ENCODE data around the gene SUGCT. TPM values are rescaled to one million over a fixed set of nuclear protein-coding genes. Genes with fewer than 3 reads are reported as not detected.

The SUGCT gene
- total and polyA plus RNA-seq, 12 donors, result 8.4 to 96.4 (median 25.5) TPM

DNA sequence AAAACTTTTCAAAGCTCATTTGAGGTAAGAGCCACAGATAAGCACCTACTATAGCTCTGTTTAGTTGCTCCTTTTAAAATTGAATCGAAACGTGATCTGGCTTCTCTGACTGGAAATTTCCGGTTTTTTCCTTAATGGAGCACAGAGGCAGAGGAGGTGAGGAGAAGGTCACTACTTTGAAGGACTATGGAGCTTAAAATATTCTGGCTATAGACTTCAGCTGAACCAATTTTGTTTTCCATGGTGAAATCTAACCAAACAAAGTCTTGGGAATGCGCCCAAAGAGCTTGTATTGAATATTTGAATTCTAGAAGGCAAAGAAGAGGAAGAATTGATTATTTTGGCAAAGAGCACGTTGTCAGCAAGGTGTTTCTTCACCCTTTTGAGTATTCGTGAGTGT is 711.1 kb downstream of the SUGCT start:
- H3K4me3 ChIP-seq, result no peak overlapping the region
- no peak overlapping the region for H3K27ac ChIP-seq
- H3K27me3 ChIP-seq, result no peaks in the 10 kb centered on the region
- H3K36me3 ChIP-seq (replicated peaks in 1 of 2), result no peaks in the 10 kb centered on the region
- DNase-seq, result no peak
- peaks cover 0 to 4% (median 0%) of the 10 kb centered on the region in 3 donors for H3K9me3 ChIP-seq (replicated peaks in 1 of 3)
- intact Hi-C loops (cut with DNase I), result no loop called here
- no peak for TF ChIP-seq POLR2A (IDR thresholded peaks at IDR 0.05)
- TF ChIP-seq, protein P1, sequence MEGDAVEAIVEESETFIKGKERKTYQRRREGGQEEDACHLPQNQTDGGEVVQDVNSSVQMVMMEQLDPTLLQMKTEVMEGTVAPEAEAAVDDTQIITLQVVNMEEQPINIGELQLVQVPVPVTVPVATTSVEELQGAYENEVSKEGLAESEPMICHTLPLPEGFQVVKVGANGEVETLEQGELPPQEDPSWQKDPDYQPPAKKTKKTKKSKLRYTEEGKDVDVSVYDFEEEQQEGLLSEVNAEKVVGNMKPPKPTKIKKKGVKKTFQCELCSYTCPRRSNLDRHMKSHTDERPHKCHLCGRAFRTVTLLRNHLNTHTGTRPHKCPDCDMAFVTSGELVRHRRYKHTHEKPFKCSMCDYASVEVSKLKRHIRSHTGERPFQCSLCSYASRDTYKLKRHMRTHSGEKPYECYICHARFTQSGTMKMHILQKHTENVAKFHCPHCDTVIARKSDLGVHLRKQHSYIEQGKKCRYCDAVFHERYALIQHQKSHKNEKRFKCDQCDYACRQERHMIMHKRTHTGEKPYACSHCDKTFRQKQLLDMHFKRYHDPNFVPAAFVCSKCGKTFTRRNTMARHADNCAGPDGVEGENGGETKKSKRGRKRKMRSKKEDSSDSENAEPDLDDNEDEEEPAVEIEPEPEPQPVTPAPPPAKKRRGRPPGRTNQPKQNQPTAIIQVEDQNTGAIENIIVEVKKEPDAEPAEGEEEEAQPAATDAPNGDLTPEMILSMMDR (IDR thresholded peaks at IDR 0.05), result no peak
- WGBS, 4 donors, result 57 to 79% (median 73%) methylated on average over 6 of the region's 6 CpGs
- H3K4me1 ChIP-seq (replicated peaks in 1 of 2), result peaks cover 0 to 7% of the 10 kb centered on the region in 2 donors

DNA sequence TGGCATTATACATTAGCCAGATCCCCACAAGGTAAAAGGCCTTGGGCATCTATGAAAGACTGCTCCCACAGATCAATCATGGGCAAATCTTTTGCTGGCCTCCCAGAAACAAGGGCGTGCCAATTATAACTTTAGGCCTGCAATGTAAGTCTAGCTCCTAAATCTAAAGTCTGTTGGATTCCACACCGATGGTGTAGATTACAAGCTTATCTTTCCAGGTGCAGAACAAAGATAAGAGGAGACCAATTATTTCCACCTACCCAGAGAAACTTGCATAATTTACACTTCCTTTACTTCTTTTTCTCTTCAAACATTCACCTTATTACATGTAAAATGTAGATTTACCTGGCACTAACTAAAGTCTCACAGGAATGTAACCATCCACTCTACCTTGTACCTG is 713.1 kb downstream of the SUGCT start:
- no peaks in the 10 kb centered on the region for H3K9me3 ChIP-seq (replicated peaks in 1 of 3)
- H3K27me3 ChIP-seq, result no peaks in the 10 kb centered on the region
- WGBS, 4 donors, result 48 to 62% (median 54%) methylated on average over 2 of the region's 2 CpGs
- H3K27ac ChIP-seq, result no peak overlapping the region
- H3K36me3 ChIP-seq (replicated peaks in 1 of 2), result no peaks in the 10 kb centered on the region
- peaks cover 0 to 7% of the 10 kb centered on the region in 2 donors for H3K4me1 ChIP-seq (replicated peaks in 1 of 2)
- DNase-seq, result no peak
- intact Hi-C loops (cut with DNase I), result no loop called here
- TF ChIP-seq, protein P1 (IDR thresholded peaks at IDR 0.05), result no peak
- no peak for TF ChIP-seq POLR2A (IDR thresholded peaks at IDR 0.05)
- H3K4me3 ChIP-seq, result no peak overlapping the region

DNA sequence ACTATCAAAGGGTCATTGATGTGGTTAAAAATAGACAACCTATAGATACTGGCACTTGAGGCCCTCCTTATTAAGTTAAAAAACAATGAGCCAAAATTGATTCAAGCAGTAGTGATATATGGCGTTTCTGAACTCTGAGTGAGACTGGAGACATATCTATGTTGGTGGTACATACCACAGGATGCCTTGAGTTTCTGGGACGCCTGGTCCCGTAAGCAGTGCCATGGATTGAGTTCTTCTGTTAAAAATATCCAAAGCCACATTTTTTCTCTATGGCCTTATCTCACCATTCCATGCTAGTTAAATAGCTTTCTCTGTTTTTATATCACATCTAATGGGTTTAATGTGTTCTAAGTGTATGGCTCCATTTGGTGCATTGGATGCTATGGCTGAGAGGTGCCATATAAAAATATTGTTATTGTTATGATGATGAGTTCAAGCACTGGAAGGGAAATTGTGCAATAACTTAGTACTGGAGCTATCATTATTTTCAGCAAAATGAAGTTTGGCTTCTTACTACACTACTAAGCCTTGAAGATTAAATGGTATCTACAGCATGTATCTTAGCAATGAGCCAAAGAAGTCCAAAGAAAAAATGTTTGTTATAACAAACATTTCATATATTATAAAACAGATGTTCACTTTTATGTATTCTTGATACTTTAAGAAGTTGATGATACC is 713.9 kb downstream of the SUGCT start:
- H3K9me3 ChIP-seq (replicated peaks in 1 of 3), result no peaks in the 10 kb centered on the region
- no peaks in the 10 kb centered on the region for H3K27me3 ChIP-seq
- no peak overlapping the region for H3K27ac ChIP-seq
- TF ChIP-seq POLR2A (IDR thresholded peaks at IDR 0.05), result no peak
- TF ChIP-seq, protein P1 (IDR thresholded peaks at IDR 0.05), result no peak
- intact Hi-C loops (cut with DNase I), result no loop called here
- no peak overlapping the region for H3K4me3 ChIP-seq
- no peak for DNase-seq
- peaks cover 0 to 4% of the 10 kb centered on the region in 2 donors for H3K4me1 ChIP-seq (replicated peaks in 1 of 2)
- no peaks in the 10 kb centered on the region for H3K36me3 ChIP-seq (replicated peaks in 1 of 2)
- 89 to 92% (median 91%) methylated on average over 3 of the region's 3 CpGs for WGBS, 4 donors

DNA sequence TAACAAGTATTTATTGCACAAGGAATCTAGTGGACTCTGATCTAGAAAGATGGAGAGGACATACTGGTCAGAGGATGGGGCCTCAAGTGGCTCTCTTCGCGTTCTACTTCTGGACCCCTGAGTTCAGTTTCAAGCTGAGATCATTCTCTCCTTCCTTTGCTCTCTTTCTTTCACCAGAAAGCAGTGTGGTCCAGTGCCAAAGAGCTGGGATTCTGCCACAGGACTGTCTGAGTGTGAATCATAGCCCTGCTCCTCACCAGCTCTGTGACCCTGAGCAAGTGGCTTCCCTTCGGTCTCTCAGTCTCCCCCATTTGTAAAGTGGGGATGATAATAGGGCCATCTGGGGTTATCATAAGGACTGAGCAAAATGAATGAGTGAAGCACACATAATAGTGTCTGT is 715.2 kb downstream of the SUGCT start:
- Histone ChIP-seq H3K36me3 (replicated peaks in 1 of 2) (no peaks in the 10 kb centered on the region), H3K4me3 (no peak overlapping the region), H3K27me3 (no peaks in the 10 kb centered on the region), H3K4me1 (replicated peaks in 1 of 2) (peaks cover 0 to 3% of the 10 kb centered on the region in 2 donors), H3K9me3 (replicated peaks in 1 of 3) (no peaks in the 10 kb centered on the region), H3K27ac (no peak overlapping the region)
- no peak for TF ChIP-seq POLR2A (IDR thresholded peaks at IDR 0.05)
- TF ChIP-seq, protein P1 (IDR thresholded peaks at IDR 0.05), result no peak
- WGBS, 4 donors, result 36 to 71% (median 60%) methylated on average over 3 of the region's 3 CpGs
- intact Hi-C loops (cut with DNase I), result no loop called here
- DNase-seq, result peak; percentile 43 to 79 (median 69)
